SK-N-SH treated with all-trans-retinoic acid at 6 μM for 48 hours (cell line): ENCODE data around the gene TRIM24.

Source experiments
- ATAC-seq: fragments of 200-7000 bp; cut with Tn5 transposase; 3 replicates; pipeline ENCODE4 v1.9.1; 2020; ENCODE audit warnings: mild to moderate bottlenecking, moderate library complexity
- ARNTL ChIP-seq: fragments of 450-650 bp; formaldehyde crosslinking; IDR thresholded peaks from 2 replicates; pipeline ENCODE4 v1.5.0; 2020; ENCODE audit warnings: low read depth, mild to moderate bottlenecking, moderate library complexity, borderline replicate concordance
- BACH2 ChIP-seq: fragments of 250-450 bp; sonication (Bioruptor Pico); IDR thresholded peaks from 2 replicates; pipeline ENCODE4 v1.9.0; 2021; ENCODE audit warnings: mild to moderate bottlenecking, borderline replicate concordance
- CSDC2 ChIP-seq: fragments of 250-450 bp; sonication (Bioruptor Pico); IDR thresholded peaks from 2 replicates; pipeline ENCODE4 v1.5.0; 2020; ENCODE audit warnings: mild to moderate bottlenecking, moderate library complexity
- CSRNP3 ChIP-seq: fragments of 250-450 bp; sonication (Bioruptor Pico); IDR thresholded peaks from 2 replicates; pipeline ENCODE4 v1.5.1; 2021; ENCODE audit warnings: mild to moderate bottlenecking, moderate library complexity
- ESRRG ChIP-seq: fragments of 250-450 bp; sonication (Bioruptor Pico); IDR thresholded peaks from 2 replicates; pipeline ENCODE4 v1.6.1; 2021; ENCODE audit warnings: mild to moderate bottlenecking
- GLIS3 ChIP-seq: fragments of 250-450 bp; sonication (Bioruptor Pico); IDR thresholded peaks from 2 replicates; pipeline ENCODE4 v1.5.0; 2020; ENCODE audit warnings: mild to moderate bottlenecking, moderate library complexity
- ISL1 ChIP-seq: fragments of 250-450 bp; sonication (Bioruptor Pico); IDR thresholded peaks from 2 replicates; pipeline ENCODE4 v2.1.2; 2022; ENCODE audit warnings: mild to moderate bottlenecking, moderate library complexity
- RARB ChIP-seq: fragments of 250-450 bp; sonication (Bioruptor Pico); IDR thresholded peaks from 2 replicates; pipeline ENCODE4 v1.8.0; 2021; ENCODE audit warnings: mild to moderate bottlenecking, moderate library complexity
- SNAI2 ChIP-seq: fragments of 250-450 bp; sonication (Bioruptor Pico); IDR thresholded peaks from 2 replicates; pipeline ENCODE4 v1.5.0; 2020; ENCODE audit warnings: mild to moderate bottlenecking, moderate library complexity
- TCF4 ChIP-seq: fragments of 250-450 bp; sonication (Bioruptor Pico); IDR thresholded peaks from 2 replicates; pipeline ENCODE4 v1.8.0; 2021; ENCODE audit warnings: mild to moderate bottlenecking, moderate library complexity, borderline replicate concordance
- TOX ChIP-seq: fragments of 250-450 bp; sonication (Bioruptor Pico); IDR thresholded peaks from 2 replicates; pipeline ENCODE4 v1.8.0; 2021; ENCODE audit warnings: mild to moderate bottlenecking, moderate library complexity, borderline replicate concordance
- ZC3H10 ChIP-seq: fragments of 250-450 bp; sonication (Bioruptor Pico); IDR thresholded peaks from 2 replicates; pipeline ENCODE4 v1.5.1; 2021; ENCODE audit warnings: mild to moderate bottlenecking, moderate library complexity
- ZFP30 ChIP-seq: fragments of 450-650 bp; formaldehyde crosslinking; IDR thresholded peaks from 2 replicates; pipeline ENCODE4 v1.5.0; 2022; ENCODE audit warnings: mild to moderate bottlenecking, moderate library complexity
- ZNF565 ChIP-seq: fragments of 450-650 bp; formaldehyde crosslinking; conservative IDR thresholded peaks from 2 replicates; pipeline ENCODE4 v1.5.0; 2020; ENCODE audit warnings: low read depth, mild to moderate bottlenecking, moderate library complexity
- ZNF70 ChIP-seq: fragments of 450-650 bp; formaldehyde crosslinking; IDR thresholded peaks from 2 replicates; pipeline ENCODE4 v1.5.0; 2020; ENCODE audit warnings: mild to moderate bottlenecking, moderate library complexity
- ZNF8 ChIP-seq: fragments of 450-650 bp; formaldehyde crosslinking; IDR thresholded peaks from 2 replicates; pipeline ENCODE4 v1.5.0; 2020; ENCODE audit warnings: mild to moderate bottlenecking, moderate library complexity
- TF ChIP-seq, protein P1 (sequence below): fragments of 250-450 bp; sonication (Bioruptor Pico); IDR thresholded peaks from 2 replicates; pipeline ENCODE4 v1.8.0; 2020; ENCODE audit warnings: mild to moderate bottlenecking, moderate library complexity, borderline replicate concordance
- TF ChIP-seq, protein P2 (sequence below): fragments of 250-450 bp; sonication (Bioruptor Pico); IDR thresholded peaks from 2 replicates; pipeline ENCODE4 v1.5.1; 2020; ENCODE audit warnings: low read depth, mild to moderate bottlenecking, moderate library complexity
- TF ChIP-seq, protein P3 (sequence below): fragments of 250-450 bp; sonication (Bioruptor Pico); IDR thresholded peaks from 2 replicates; pipeline ENCODE4 v1.8.0; 2021; ENCODE audit warnings: low read depth, mild to moderate bottlenecking, moderate library complexity, borderline replicate concordance
- TF ChIP-seq, protein P4 (sequence below): fragments of 250-450 bp; sonication (Bioruptor Pico); IDR thresholded peaks from 2 replicates; pipeline ENCODE4 v1.5.0; 2020; ENCODE audit warnings: mild to moderate bottlenecking, moderate library complexity

TRIM24 gene

GRCh38 chr7:138616085-138616484 is 156.0 kb downstream of the TRIM24 start (continued):
- TF ChIP-seq CSRNP3: no peak
- TF ChIP-seq ZC3H10: no peak
- TF ChIP-seq, protein P1, sequence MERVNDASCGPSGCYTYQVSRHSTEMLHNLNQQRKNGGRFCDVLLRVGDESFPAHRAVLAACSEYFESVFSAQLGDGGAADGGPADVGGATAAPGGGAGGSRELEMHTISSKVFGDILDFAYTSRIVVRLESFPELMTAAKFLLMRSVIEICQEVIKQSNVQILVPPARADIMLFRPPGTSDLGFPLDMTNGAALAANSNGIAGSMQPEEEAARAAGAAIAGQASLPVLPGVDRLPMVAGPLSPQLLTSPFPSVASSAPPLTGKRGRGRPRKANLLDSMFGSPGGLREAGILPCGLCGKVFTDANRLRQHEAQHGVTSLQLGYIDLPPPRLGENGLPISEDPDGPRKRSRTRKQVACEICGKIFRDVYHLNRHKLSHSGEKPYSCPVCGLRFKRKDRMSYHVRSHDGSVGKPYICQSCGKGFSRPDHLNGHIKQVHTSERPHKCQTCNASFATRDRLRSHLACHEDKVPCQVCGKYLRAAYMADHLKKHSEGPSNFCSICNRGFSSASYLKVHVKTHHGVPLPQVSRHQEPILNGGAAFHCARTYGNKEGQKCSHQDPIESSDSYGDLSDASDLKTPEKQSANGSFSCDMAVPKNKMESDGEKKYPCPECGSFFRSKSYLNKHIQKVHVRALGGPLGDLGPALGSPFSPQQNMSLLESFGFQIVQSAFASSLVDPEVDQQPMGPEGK (CRISPR knock-in tag): no peak
- TF ChIP-seq, protein P2, sequence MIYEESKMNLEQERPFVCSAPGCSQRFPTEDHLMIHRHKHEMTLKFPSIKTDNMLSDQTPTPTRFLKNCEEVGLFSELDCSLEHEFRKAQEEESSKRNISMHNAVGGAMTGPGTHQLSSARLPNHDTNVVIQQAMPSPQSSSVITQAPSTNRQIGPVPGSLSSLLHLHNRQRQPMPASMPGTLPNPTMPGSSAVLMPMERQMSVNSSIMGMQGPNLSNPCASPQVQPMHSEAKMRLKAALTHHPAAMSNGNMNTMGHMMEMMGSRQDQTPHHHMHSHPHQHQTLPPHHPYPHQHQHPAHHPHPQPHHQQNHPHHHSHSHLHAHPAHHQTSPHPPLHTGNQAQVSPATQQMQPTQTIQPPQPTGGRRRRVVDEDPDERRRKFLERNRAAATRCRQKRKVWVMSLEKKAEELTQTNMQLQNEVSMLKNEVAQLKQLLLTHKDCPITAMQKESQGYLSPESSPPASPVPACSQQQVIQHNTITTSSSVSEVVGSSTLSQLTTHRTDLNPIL (CRISPR knock-in tag): no peak

DNA sequence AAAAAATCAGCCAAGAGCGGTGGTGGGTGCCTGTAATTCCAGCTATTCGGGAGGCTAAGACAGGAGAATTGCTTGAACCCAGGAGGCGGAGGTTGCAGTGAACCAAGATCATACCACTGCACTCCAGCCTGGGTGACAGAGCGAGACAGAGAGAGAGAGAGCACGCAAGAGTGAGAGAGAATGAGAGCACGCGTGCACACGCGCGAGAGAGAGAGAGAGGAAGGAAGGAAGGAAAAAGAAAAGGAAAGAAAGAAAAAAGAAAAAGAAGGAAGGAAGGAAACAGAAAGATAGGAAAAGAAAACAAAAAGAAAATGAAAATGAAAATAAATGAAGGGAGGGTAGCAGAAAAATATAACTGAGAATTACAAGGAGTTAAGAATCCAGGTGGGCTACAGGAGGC is 158.4 kb downstream of the TRIM24 start:
- ATAC-seq: no peak
- TF ChIP-seq CSDC2: no peak
- TF ChIP-seq CSRNP3: no peak
- no peak for TF ChIP-seq ZNF8
- TF ChIP-seq, protein P2 (CRISPR knock-in tag): no peak
- TF ChIP-seq, protein P3, sequence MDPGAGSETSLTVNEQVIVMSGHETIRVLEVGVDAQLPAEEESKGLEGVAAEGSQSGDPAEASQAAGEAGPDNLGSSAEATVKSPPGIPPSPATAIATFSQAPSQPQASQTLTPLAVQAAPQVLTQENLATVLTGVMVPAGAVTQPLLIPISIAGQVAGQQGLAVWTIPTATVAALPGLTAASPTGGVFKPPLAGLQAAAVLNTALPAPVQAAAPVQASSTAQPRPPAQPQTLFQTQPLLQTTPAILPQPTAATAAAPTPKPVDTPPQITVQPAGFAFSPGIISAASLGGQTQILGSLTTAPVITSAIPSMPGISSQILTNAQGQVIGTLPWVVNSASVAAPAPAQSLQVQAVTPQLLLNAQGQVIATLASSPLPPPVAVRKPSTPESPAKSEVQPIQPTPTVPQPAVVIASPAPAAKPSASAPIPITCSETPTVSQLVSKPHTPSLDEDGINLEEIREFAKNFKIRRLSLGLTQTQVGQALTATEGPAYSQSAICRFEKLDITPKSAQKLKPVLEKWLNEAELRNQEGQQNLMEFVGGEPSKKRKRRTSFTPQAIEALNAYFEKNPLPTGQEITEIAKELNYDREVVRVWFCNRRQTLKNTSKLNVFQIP (CRISPR knock-in tag): no peak
- TF ChIP-seq, protein P1 (CRISPR knock-in tag): no peak
- TF ChIP-seq TCF4 (CRISPR knock-in tag): no peak
- TF ChIP-seq ESRRG (CRISPR knock-in tag): no peak
- TF ChIP-seq BACH2 (CRISPR knock-in tag): no peak
- TF ChIP-seq SNAI2 (CRISPR knock-in tag): no peak
- no peak for TF ChIP-seq ZC3H10
- TF ChIP-seq ZNF70 (CRISPR knock-in tag): no peak
- no peak for TF ChIP-seq GLIS3 (CRISPR knock-in tag)
- no peak for TF ChIP-seq TOX (CRISPR knock-in tag)
- no peak for TF ChIP-seq ZNF565
- TF ChIP-seq RARB (CRISPR knock-in tag): no peak
- TF ChIP-seq ISL1 (CRISPR knock-in tag): no peak
- TF ChIP-seq, all 23 proteins: peak for 0

DNA sequence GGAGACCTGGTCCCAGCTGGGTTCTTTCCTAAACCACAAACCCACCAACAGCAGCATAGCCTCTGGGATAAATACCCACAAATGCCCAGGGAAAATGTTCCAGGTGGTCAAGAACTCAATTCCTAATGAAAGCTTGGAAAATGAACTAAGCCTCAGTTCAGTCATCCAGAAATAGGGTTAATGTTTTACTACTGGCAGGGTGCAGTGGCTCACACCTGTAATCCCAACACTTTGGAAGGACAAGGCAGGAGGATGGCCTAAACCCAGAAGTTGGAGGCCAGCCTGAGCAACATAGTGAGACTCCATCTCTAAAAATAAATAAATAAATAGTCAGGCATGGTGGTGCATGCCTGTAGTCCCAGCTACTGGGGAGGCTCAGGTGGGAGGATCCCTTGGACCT is 158.9 kb downstream of the TRIM24 start:
- no peak for ATAC-seq
- TF ChIP-seq ZNF70 (CRISPR knock-in tag) (no peak), BACH2 (CRISPR knock-in tag) (no peak), ESRRG (CRISPR knock-in tag) (no peak), SNAI2 (CRISPR knock-in tag) (no peak), GLIS3 (CRISPR knock-in tag) (no peak), ZFP30 (no peak), ZC3H10 (no peak), ARNTL (CRISPR knock-in tag) (no peak)
- TF ChIP-seq, protein P4, sequence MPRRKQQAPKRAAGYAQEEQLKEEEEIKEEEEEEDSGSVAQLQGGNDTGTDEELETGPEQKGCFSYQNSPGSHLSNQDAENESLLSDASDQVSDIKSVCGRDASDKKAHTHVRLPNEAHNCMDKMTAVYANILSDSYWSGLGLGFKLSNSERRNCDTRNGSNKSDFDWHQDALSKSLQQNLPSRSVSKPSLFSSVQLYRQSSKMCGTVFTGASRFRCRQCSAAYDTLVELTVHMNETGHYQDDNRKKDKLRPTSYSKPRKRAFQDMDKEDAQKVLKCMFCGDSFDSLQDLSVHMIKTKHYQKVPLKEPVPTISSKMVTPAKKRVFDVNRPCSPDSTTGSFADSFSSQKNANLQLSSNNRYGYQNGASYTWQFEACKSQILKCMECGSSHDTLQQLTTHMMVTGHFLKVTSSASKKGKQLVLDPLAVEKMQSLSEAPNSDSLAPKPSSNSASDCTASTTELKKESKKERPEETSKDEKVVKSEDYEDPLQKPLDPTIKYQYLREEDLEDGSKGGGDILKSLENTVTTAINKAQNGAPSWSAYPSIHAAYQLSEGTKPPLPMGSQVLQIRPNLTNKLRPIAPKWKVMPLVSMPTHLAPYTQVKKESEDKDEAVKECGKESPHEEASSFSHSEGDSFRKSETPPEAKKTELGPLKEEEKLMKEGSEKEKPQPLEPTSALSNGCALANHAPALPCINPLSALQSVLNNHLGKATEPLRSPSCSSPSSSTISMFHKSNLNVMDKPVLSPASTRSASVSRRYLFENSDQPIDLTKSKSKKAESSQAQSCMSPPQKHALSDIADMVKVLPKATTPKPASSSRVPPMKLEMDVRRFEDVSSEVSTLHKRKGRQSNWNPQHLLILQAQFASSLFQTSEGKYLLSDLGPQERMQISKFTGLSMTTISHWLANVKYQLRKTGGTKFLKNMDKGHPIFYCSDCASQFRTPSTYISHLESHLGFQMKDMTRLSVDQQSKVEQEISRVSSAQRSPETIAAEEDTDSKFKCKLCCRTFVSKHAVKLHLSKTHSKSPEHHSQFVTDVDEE (CRISPR knock-in tag): no peak
- TF ChIP-seq, protein P3 (CRISPR knock-in tag): no peak
